ENCODE data around the gene HYAL1. TPM values are rescaled to one million over a fixed set of nuclear protein-coding genes. Genes with fewer than 3 reads are reported as not detected.

Gene HYAL1
- polyA plus RNA-seq (ENCODE audit: insufficient read length in 3 of 3) = 1 to 10 TPM; 6.3 to 7.1 (median 7.0) TPM

GRCh38 chr3:50303013-50303815, at the start of gene HYAL1:
HYAL1 (minus strand) TSS chr3:50303574; CDS start chr3:50302956, 618 bp downstream.
- DNase-seq (ENCODE audit: low read depth in 3 of 3, low spot score in 2 of 3) = no peak

GRCh38 chr3:50352781-50353180, 49.4 kb upstream of the HYAL1 start:
- no peak for DNase-seq (ENCODE audit: low read depth in 3 of 3, low spot score in 2 of 3)

- DNase-seq (ENCODE audit: low read depth in 3 of 3, low spot score in 2 of 3) = no peak
These were observed 47.9 kb upstream of the HYAL1 start for GRCh38 chr3:50351323-50351697.

GRCh38 chr3:50350527-50351322, 47.4 kb upstream of the HYAL1 start, which contains the start of the genes CYB561D2 and NPRL2:
CYB561D2 (plus strand) TSS chr3:50350862; CDS start chr3:50351434, 572 bp downstream.
NPRL2 (minus strand) TSS chr3:50350775; CDS start chr3:50350652, 123 bp downstream.
- DNase-seq (ENCODE audit: low read depth in 3 of 3, low spot score in 2 of 3) = peak in 2 of 3 donors; percentile 84 to 85

- no peak for DNase-seq (ENCODE audit: low read depth in 3 of 3, low spot score in 2 of 3)
These were observed 46.8 kb upstream of the HYAL1 start for GRCh38 chr3:50350213-50350526.

- DNase-seq (ENCODE audit: low read depth in 3 of 3, low spot score in 2 of 3) = no peak
These were observed 43.9 kb upstream of the HYAL1 start for GRCh38 chr3:50347187-50347813.

- DNase-seq (ENCODE audit: low read depth in 3 of 3, low spot score in 2 of 3) = no peak
These were observed 42.3 kb upstream of the HYAL1 start, which contains the start of gene ZMYND10 for GRCh38 chr3:50345586-50346234. ZMYND10 (minus strand) TSS chr3:50345732; CDS start chr3:50345579, 153 bp downstream.

GRCh38 chr3:50345008-50345407, 41.6 kb upstream of the HYAL1 start:
- no peak for DNase-seq (ENCODE audit: low read depth in 3 of 3, low spot score in 2 of 3)

- no peak for DNase-seq (ENCODE audit: low read depth in 3 of 3, low spot score in 2 of 3)
These were observed 39.6 kb upstream of the HYAL1 start for GRCh38 chr3:50342813-50343633.

GRCh38 chr3:50341996-50342650, 38.7 kb upstream of the HYAL1 start:
- DNase-seq (ENCODE audit: low read depth in 3 of 3, low spot score in 2 of 3) = no peak

- no peak for DNase-seq (ENCODE audit: low read depth in 3 of 3, low spot score in 2 of 3)
These were observed 38.2 kb upstream of the HYAL1 start for GRCh38 chr3:50341537-50341936.

- no peak for DNase-seq (ENCODE audit: low read depth in 3 of 3, low spot score in 2 of 3)
These were observed 37.3 kb upstream of the HYAL1 start, which contains the start of gene RASSF1 for GRCh38 chr3:50340448-50341329. RASSF1 (minus strand) TSS chr3:50340836; CDS start chr3:50340805, 31 bp downstream.

GRCh38 chr3:50340147-50340447, 36.7 kb upstream of the HYAL1 start:
- no peak for DNase-seq (ENCODE audit: low read depth in 3 of 3, low spot score in 2 of 3)

- no peak for DNase-seq (ENCODE audit: low read depth in 3 of 3, low spot score in 2 of 3)
These were observed 36.2 kb upstream of the HYAL1 start for GRCh38 chr3:50339485-50340146.

GRCh38 chr3:50338965-50339364, 35.6 kb upstream of the HYAL1 start:
- DNase-seq (ENCODE audit: low read depth in 3 of 3, low spot score in 2 of 3) = no peak

- peak in 2 of 3 donors; percentile 95 to 96 for DNase-seq (ENCODE audit: low read depth in 3 of 3, low spot score in 2 of 3)
These were observed 33.9 kb upstream of the HYAL1 start for GRCh38 chr3:50337175-50337861.
